ENCODE data around the gene FGD4.
A peak's percentile ranks its signal among the peaks of the same experiment; 100 is the strongest.

FGD4 gene

GRCh38 chr12:32566663-32567295, 167.4 kb downstream of the FGD4 start:
- no peak for DNase-seq

- DNase-seq: no peak
Measured at GRCh38 chr12:32567296-32567674, 167.9 kb downstream of the FGD4 start.

GRCh38 chr12:32568228-32568627, 168.9 kb downstream of the FGD4 start:
- peak; percentile 90 for DNase-seq

- no peak for DNase-seq
Measured at GRCh38 chr12:32569259-32569658, 169.9 kb downstream of the FGD4 start.

GRCh38 chr12:32574585-32574984, 175.2 kb downstream of the FGD4 start:
- DNase-seq: no peak

- no peak for DNase-seq
Measured at GRCh38 chr12:32577328-32577727, 178.0 kb downstream of the FGD4 start.

GRCh38 chr12:32583534-32583933, 184.2 kb downstream of the FGD4 start:
- DNase-seq: peak; percentile 61

- DNase-seq: no peak
Measured at GRCh38 chr12:32585680-32586079, 186.3 kb downstream of the FGD4 start.

- DNase-seq: peak; percentile 71
Measured at GRCh38 chr12:32586390-32586789, 187.0 kb downstream of the FGD4 start.

- DNase-seq: no peak
Measured at GRCh38 chr12:32587581-32588495, 188.5 kb downstream of the FGD4 start.

- DNase-seq: no peak
Measured at GRCh38 chr12:32588604-32589003, 189.2 kb downstream of the FGD4 start.

GRCh38 chr12:32589165-32589865, 190.0 kb downstream of the FGD4 start:
- no peak for DNase-seq

- DNase-seq: peak; percentile 57
Measured at GRCh38 chr12:32595251-32595650, 195.9 kb downstream of the FGD4 start.

GRCh38 chr12:32596030-32596429, 196.7 kb downstream of the FGD4 start:
- no peak for DNase-seq

- no peak for DNase-seq
Measured at GRCh38 chr12:32598688-32599087, 199.3 kb downstream of the FGD4 start.

GRCh38 chr12:32600681-32601080, 201.3 kb downstream of the FGD4 start:
- no peak for DNase-seq

- DNase-seq: no peak
Measured at GRCh38 chr12:32603071-32603470, 203.7 kb downstream of the FGD4 start.

GRCh38 chr12:32603858-32604257, 204.5 kb downstream of the FGD4 start:
- DNase-seq: peak; percentile 68

- DNase-seq: no peak
Measured at GRCh38 chr12:32604565-32604964, 205.2 kb downstream of the FGD4 start.

GRCh38 chr12:32605326-32606095, 206.2 kb downstream of the FGD4 start:
- DNase-seq: peak; percentile 4

GRCh38 chr12:32606443-32606842, 207.1 kb downstream of the FGD4 start:
- DNase-seq: no peak

- no peak for DNase-seq
Measured at GRCh38 chr12:32609966-32610365, 210.6 kb downstream of the FGD4 start.

GRCh38 chr12:32611986-32612385, 212.6 kb downstream of the FGD4 start:
- no peak for DNase-seq

All from fibroblast of skin of back (primary cell).